ENCODE results near the gene CLTA.

The CLTA gene, protein sequence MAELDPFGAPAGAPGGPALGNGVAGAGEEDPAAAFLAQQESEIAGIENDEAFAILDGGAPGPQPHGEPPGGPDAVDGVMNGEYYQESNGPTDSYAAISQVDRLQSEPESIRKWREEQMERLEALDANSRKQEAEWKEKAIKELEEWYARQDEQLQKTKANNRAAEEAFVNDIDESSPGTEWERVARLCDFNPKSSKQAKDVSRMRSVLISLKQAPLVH

DNA sequence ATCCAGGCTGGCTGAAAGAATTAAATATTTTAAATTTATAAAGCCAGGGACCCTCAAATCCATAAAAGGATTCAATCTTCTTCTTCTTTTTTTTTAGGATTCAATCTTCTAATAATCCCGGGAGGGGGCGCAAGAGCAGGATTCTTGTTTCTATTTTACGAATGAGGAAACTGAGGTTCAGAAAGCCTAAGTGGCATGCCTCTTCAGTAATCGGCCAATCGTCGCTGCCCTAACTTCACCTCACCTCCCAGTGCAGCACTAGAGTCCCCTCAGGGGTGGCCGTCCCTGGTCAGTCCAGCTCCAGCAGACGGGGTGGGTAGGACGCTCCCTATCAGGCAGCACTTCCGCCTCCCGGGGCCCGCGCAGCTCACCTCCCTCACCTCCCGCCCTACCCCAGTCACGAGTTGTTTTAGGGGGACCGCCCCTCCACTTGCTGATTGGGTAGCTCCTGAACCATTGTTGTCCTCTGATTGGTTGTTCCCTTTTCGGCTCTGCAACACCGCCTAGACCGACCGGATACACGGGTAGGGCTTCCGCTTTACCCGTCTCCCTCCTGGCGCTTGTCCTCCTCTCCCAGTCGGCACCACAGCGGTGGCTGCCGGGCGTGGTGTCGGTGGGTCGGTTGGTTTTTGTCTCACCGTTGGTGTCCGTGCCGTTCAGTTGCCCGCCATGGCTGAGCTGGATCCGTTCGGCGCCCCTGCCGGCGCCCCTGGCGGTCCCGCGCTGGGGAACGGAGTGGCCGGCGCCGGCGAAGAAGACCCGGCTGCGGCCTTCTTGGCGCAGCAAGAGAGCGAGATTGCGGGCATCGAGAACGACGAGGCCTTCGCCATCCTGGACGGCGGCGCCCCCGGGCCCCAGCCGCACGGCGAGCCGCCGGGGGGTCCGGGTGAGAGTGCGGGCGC lies at the start of gene CLTA:
Gene CLTA, plus strand, starts transcription at position 534 of the 902 bp plus-strand sequence. Its CDS starts 136 bp downstream, at position 670.
- peak; percentile 99 for TF ChIP-seq POLR2A (IDR thresholded peaks at IDR 0.05; ENCODE audit: low read length)
- no peak for TF ChIP-seq GATA1 (IDR thresholded peaks at IDR 0.05; ENCODE audit: low read depth, low read length)
- DNase-seq = peak; percentile 98

DNA sequence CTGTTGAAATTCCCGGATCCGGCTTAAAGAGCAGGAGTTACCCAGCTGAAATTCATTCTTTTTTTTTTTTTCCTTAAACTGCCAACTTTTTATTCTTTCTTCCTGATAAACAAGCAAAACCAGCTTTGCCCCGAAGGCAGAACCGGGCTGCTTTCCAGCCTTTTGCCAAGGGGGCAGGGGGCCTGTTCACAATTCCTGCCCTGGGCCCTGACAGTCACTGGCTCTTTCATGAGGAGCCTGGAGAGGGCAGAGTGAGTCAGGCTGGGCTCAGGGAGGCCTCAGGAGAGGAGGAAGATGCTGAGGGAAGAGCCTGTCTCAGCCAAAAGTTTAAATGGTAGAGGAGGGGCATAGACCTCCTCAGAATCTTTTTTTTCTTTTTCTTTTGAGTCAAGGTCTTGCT lies 49.4 kb upstream of the CLTA start:
- TF ChIP-seq POLR2A (IDR thresholded peaks at IDR 0.05; ENCODE audit: low read length) = no peak
- TF ChIP-seq GATA1 (IDR thresholded peaks at IDR 0.05; ENCODE audit: low read depth, low read length) = no peak
- DNase-seq = no peak

DNA sequence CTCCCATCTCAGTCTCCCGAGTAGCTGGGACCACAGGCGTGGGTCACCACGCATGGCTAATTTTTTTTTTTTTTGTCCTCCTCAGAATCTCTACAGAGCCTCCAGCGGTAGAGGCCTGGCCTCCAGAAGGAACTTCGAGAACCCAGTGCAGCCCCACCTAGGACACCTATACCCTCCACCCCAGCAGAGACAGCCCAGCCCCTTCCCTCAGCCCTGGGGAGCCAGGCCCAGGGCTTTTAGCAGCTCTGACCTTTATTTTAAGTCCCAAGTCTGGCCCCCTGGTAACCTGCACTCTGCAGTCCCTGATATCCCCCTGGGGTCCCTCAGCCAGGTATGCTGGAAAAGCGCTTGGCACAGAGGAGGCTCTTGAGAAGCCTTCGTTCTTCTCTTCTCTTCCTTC lies 49.0 kb upstream of the CLTA start:
- no peak for DNase-seq
- TF ChIP-seq GATA1 (IDR thresholded peaks at IDR 0.05; ENCODE audit: low read depth, low read length) = no peak
- TF ChIP-seq POLR2A (IDR thresholded peaks at IDR 0.05; ENCODE audit: low read length) = no peak

DNA sequence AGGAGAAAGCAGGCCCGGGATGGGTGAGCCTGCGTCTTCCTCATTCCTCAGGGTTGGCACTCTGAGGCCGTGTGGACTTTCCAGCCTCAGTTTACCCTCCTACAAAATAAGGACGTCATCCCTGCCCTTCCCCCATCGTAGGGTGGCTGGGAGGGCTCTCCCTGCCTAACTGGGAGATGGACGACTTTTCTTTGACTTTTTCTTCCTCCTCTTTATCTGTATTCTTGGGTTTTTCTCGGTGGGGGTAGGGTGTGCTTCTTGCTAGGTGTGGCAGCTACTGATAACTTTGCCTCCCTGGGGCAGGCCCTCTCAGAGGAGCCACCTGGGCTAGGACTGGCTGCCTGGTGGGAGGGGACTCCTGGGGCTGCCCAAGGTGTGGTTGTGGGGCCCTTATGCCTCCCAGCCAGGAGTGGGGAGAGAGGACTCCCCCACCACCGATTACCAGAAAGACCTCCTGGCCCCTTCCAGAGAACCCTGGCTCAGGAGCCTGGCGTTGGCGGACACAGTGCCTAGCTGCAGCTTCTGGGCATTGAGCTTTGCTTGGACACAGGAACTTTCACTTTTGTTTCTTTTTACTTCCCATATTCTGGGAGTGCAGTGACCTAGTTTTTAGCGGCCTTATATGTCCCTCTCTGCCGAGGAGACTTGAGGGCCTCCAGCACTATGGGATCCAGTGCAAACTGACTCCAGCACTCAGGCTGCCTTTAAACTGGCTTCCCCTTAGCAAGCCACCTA lies 48.0 kb upstream of the CLTA start:
- DNase-seq = peak; percentile 61 to 82
- TF ChIP-seq POLR2A (IDR thresholded peaks at IDR 0.05; ENCODE audit: low read length) (peak; percentile 44), GATA1 (IDR thresholded peaks at IDR 0.05; ENCODE audit: low read depth, low read length) (no peak)

DNA sequence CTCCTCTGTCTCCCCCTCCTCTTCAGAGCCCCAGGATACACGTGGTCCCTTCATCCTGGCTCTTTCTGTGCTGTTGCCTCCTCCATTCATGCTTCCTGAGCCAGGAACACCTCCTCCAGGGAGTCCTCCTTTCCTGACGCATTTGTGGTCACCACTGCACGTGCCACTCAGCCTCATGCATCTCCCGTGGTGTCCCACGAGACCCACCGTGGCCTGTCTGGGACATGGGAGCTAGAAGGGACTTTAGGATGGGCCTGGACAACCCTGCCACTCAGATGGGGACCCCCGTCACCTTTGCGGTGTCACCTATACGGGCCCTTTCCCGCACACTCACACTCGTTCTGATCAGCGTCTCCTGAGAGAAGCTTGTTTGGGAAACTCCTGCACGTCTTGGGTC lies 47.5 kb upstream of the CLTA start:
- no peak for DNase-seq
- no peak for TF ChIP-seq GATA1 (IDR thresholded peaks at IDR 0.05; ENCODE audit: low read depth, low read length)
- no peak for TF ChIP-seq POLR2A (IDR thresholded peaks at IDR 0.05; ENCODE audit: low read length)

DNA sequence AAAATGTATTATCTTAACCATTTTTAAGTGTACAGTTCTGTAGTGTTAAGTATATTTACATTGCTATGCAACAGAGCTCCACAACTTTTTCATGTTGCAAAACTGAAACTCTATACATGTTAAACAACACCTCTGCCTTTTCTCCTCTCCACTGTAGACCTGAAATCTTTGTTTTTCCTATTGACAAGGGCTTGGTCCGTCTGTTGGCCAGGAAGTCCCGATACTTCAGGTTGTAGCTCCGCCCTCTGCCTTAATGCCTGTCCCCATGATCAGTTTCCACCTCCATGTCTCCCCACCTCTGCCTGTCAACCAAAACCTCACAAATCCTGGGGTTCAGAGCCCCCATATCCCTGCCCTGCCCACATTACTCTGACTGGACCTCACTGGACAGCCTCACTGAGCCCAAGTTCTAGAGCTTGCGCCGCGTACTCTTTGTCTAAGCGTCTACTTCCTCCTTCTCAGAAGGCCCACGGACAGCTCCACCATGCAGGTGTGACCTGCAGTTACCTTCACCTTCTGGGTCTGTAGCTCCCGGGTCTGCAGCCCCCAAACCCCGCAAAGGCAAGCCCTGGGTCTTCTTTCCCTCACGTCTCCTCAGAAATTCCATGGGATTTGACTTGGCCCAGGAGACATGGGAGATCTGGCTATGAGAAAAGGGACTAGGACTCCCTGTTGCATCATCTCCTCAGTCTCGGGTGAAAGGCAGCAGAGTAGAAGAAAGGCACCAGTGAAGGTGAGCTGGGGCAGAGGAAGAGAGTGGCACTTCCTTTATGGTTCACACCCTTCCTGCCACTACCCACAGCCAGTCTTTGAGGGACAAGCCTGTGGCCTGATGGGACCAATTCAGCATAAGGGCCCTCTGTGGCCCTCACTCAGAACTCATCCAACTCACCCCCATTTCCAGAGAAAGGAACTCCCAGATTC lies 46.1 kb upstream of the CLTA start:
- no peak for DNase-seq
- TF ChIP-seq POLR2A (IDR thresholded peaks at IDR 0.05; ENCODE audit: low read length) = no peak
- no peak for TF ChIP-seq GATA1 (IDR thresholded peaks at IDR 0.05; ENCODE audit: low read depth, low read length)

DNA sequence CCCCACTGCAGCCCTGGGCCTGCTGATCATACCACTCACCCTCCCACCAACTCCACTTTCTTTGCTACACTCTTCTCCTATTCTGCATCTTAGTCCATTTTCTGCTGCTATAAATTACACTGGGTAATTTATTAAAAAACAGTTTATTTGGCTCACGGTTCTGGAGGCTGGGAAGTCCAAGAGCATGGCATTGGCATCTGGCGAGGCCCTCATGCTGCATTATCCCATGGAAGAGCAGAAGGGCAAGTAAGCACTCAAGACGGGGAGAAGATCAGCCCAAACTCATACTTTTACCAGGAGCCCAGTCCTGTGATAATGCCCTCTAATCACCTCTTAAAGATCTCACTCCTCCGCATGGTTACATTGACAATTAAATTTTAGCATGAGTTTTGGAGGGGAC lies 44.8 kb upstream of the CLTA start:
- no peak for DNase-seq
- TF ChIP-seq POLR2A (IDR thresholded peaks at IDR 0.05; ENCODE audit: low read length) (no peak), GATA1 (IDR thresholded peaks at IDR 0.05; ENCODE audit: low read depth, low read length) (no peak)

DNA sequence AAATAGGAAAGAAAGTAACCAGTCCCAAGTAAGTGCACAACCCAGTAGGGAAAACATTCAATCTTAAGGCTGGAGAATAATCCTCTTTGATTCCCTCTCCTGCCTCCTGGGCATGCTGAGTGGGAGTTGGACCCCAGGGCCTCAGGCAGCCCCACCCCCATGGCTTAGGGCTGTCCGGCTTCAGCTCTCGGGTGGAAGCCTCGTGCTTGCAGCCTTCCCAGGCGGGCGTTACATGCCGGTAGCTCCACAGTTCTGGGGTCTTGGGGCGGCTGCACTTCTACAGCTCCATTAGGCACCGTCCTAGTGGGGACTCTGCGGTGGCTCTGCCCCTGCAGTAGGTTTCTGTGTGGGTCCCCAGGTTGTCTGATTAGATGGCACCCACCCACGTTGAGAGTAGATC lies 44.1 kb upstream of the CLTA start:
- TF ChIP-seq POLR2A (IDR thresholded peaks at IDR 0.05; ENCODE audit: low read length) = no peak
- no peak for TF ChIP-seq GATA1 (IDR thresholded peaks at IDR 0.05; ENCODE audit: low read depth, low read length)
- DNase-seq = no peak

DNA sequence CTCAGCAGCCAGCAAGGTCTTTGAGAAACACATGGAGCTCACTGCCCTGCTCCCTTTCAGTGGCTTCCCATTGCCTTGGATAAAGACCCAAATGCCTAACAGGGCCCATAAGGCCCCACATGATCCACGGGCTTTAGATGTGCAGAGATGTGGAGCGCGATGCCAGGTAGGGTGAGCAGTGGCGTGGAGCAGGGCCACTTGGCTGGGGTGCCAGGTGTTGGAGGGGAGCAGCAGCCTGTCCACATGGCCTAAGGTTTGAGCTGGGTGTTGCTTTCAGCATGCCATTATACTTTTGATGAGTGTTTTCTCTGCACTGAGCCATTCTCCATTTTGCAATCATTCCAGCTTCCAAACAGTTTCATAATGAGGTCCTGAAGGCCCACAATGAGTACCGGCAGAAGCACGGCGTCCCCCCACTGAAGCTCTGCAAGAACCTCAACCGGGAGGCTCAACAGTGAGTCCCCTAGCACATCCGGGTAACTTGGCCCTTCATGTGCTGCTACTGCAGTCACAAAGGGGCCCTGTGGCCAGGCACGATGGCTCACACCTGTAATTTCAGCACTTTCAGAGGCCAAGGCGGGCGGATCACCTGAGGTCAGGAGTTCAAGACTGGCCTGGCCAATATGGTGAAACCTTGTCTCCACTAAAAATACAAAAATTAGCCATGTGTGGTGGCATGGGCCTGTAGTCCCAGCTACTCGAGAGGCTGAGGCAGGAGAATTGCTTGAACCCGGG lies 43.1 kb upstream of the CLTA start:
- TF ChIP-seq POLR2A (IDR thresholded peaks at IDR 0.05; ENCODE audit: low read length) (no peak), GATA1 (IDR thresholded peaks at IDR 0.05; ENCODE audit: low read depth, low read length) (no peak)
- DNase-seq = no peak

DNA sequence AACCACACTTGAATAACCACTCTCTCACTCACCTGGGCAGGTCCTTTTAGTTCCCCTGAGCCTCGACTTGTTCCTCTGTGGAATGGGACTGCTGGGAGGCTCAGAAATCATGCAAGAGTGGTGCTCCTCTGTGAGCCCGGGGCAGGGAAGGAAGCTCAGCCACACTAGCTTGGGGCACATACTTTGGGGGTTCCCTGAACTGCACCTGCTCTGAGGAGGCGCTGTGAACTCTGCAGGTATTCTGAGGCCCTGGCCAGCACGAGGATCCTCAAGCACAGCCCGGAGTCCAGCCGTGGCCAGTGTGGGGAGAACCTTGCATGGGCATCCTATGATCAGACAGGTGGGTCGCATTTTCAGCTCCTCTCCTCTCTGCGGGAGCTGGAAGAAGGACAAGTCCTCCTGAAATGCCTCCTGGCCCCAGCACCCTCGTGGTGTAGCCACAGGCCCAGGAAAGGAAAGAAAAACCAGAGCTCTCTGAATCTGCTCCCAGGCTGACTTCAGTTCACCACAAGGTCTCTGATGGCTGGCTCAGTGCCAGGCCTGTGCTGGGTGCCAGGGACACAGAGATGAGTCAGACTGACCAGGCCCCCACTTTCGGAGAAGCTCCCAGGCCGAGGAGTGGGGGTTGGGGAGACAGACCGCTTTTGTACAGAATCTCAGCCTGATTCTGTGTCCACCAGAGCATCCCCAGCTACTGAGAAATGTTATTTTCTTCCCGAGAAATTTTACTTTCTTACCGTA lies 42.2 kb upstream of the CLTA start:
- DNase-seq = peak; percentile 65 to 70
- TF ChIP-seq GATA1 (IDR thresholded peaks at IDR 0.05; ENCODE audit: low read depth, low read length) (no peak), POLR2A (IDR thresholded peaks at IDR 0.05; ENCODE audit: low read length) (no peak)

DNA sequence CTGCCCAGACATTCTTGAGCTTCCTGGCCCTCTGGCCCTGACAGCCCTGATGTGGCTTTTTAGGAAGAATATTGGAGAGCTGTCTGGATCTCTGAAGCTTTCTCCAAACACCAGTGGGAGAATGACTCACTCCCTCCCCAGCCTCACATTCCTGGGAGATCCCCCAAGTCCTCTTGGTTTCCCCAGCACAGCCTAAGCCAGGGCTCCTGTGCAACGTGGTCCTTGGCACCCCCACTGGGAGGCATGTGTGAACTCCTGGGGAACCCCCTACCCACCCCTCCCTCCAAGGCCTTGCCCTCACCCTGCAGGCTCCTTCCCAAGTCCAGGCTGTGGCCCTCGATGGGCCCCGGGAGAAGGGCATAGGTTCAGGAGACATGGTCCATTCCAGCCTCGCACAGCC lies 41.5 kb upstream of the CLTA start:
- no peak for TF ChIP-seq GATA1 (IDR thresholded peaks at IDR 0.05; ENCODE audit: low read depth, low read length)
- no peak for TF ChIP-seq POLR2A (IDR thresholded peaks at IDR 0.05; ENCODE audit: low read length)
- DNase-seq = no peak

All from erythroblast (primary cell).